Nephron progenitor cell (in vitro differentiated cells): ENCODE measurements around the gene RPS18.

Source experiments
- DNase-seq: peaks from one replicate; pipeline ENCODE4 v3.0.0; 2021
- H3K27ac Mint-ChIP-seq: 2 replicates; pipeline ENCODE4 v1.8.0; 2021; ENCODE audit warnings: mild to moderate bottlenecking, moderate library complexity, mixed read lengths
- H3K27me3 Mint-ChIP-seq: 2 replicates; pipeline ENCODE4 v1.8.0; 2021; ENCODE audit warnings: mild to moderate bottlenecking, low read depth, mixed read lengths; ENCODE audit not compliant: poor library complexity
- H3K36me3 Mint-ChIP-seq: 2 replicates; pipeline ENCODE4 v1.8.0; 2021; ENCODE audit warnings: low read depth, mixed read lengths
- H3K4me1 Mint-ChIP-seq: 2 replicates; pipeline ENCODE4 v1.8.0; 2021; ENCODE audit warnings: mixed read lengths
- H3K4me3 Mint-ChIP-seq: 2 replicates; pipeline ENCODE4 v1.8.0; 2021; ENCODE audit warnings: mild to moderate bottlenecking, moderate library complexity, mixed read lengths
- H3K9me3 Mint-ChIP-seq: 2 replicates; pipeline ENCODE4 v1.8.0; 2021; ENCODE audit warnings: mild to moderate bottlenecking, moderate library complexity, mixed read lengths
- CTCF ChIP-seq: fragments of 200-600 bp; sonication (generic); IDR thresholded peaks from 2 replicates; pipeline ENCODE4 v1.5.0; 2021; ENCODE audit warnings: antibody characterized with exemption

The RPS18 gene

DNA sequence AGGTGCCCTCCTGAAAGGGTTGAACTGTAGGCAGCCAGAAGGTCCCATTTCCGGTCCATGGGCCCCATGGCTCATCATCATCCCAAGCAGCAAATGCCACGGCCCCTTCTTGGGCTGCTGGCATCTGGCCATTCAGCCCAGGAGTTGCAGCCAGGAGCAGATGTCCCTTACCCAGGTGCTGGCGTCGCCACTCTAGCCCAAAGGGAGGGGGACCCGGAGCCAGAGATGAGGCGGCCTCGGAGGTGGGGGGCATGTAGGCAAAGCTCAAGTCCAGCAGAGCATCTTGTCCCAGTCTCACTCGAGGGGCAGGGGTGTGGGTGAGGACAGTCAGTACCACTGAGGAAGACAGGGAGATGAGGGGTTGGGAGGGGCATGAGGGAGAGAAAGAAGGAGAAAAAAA lies 33.2 kb downstream of the RPS18 start:
- Mint-ChIP-seq H3K36me3 (no peaks in the 10 kb centered on the region), H3K9me3 (no peaks in the 10 kb centered on the region), H3K27ac (no peak overlapping the region), H3K4me1 (peaks cover 14% of the 10 kb centered on the region), H3K27me3 (peaks cover 7% of the 10 kb centered on the region), H3K4me3 (no peak overlapping the region)
- DNase-seq, result no peak
- TF ChIP-seq CTCF, result no peak

DNA sequence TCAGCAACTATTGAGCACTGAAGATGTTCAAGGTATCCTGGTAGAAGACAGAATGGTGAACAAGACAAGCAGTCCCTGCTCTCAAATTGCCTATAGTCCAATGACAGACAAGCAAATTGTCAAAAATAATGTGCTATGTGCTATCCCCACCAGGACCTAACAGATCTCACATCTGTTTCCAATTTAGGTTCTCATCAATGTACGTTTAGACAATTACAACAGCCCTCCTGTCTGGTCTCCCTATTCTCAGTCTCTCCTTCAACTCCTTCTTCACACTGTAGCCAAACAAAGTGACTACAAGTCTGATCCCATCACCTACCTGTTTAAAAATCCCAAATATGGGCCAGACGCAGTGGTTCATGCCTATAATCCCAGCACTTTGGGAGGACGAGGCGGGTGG lies 34.5 kb downstream of the RPS18 start:
- no peak for DNase-seq
- H3K4me1 Mint-ChIP-seq, result peaks cover 5% of the 10 kb centered on the region
- peak overlapping the region; percentile 33 for H3K27ac Mint-ChIP-seq
- no peak for TF ChIP-seq CTCF
- peaks cover 20% of the 10 kb centered on the region for H3K27me3 Mint-ChIP-seq
- H3K9me3 Mint-ChIP-seq, result no peaks in the 10 kb centered on the region
- no peaks in the 10 kb centered on the region for H3K36me3 Mint-ChIP-seq
- no peak overlapping the region for H3K4me3 Mint-ChIP-seq

DNA sequence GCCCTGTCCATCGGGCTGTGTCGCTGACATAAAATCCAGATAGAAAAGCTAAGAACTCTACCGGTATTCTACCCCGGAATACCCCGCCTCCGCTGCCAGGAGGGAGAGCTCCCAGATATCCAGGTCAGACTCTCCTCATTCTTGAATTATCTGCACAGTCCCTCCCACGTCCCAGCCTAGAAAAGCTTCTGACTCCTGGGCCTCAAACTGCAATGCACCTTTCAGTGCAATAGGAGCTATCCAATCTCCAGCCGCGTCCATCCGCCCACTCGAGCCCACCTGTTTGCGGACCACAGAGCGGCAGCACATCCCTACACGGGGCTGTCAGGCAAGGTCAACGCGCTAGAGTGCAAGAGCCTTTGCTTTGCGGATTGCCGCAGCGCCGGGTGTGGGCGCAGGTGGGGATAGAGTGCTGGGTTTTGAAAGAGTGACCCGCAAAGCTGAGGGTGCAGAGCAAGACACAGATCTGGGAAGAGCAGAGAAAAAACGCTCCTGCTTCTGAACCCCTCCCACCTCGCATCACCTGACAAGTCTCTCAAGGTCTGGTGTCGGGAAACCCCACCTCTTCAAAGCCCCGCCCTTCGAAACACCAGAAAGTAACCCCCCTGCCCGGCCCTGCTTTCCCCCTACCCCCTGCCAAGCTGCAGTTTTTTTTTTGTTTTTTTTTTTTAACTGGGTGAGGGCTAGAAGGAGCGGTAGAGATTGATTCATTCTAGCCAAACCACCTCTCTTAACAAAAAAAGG lies 40.7 kb downstream of the RPS18 start:
- no peaks in the 10 kb centered on the region for H3K36me3 Mint-ChIP-seq
- no peak for TF ChIP-seq CTCF

GRCh38 chr6:33313105-33313708 lies 41.3 kb downstream of the RPS18 start:
- peak; percentile 44 for DNase-seq
- H3K27me3 Mint-ChIP-seq, result peaks cover 55% of the 10 kb centered on the region
- no peak for TF ChIP-seq CTCF
- H3K4me3 Mint-ChIP-seq, result peak overlapping the region; percentile 90
- peaks cover 62% of the 10 kb centered on the region for H3K4me1 Mint-ChIP-seq
- peak overlapping the region; percentile 73 for H3K27ac Mint-ChIP-seq
- peaks cover 2% of the 10 kb centered on the region for H3K36me3 Mint-ChIP-seq
- no peaks in the 10 kb centered on the region for H3K9me3 Mint-ChIP-seq

More for the DNA sequence above, 40.7 kb downstream of the RPS18 start:
- H3K27me3 Mint-ChIP-seq, result peaks cover 52% of the 10 kb centered on the region
- no peak overlapping the region for H3K27ac Mint-ChIP-seq
- H3K4me3 Mint-ChIP-seq, result peak overlapping the region; percentile 90
- H3K4me1 Mint-ChIP-seq, result peaks cover 57% of the 10 kb centered on the region
- DNase-seq, result peak; percentile 49
- H3K9me3 Mint-ChIP-seq, result no peaks in the 10 kb centered on the region

GRCh38 chr6:33313709-33314514 lies 42.0 kb downstream of the RPS18 start, which contains the start of gene TAPBP:
Gene TAPBP (minus strand): TSS chr6:33314078. CDS start chr6:33314041, 37 bp downstream.
- TF ChIP-seq CTCF, result no peak
- Mint-ChIP-seq H3K4me3 (peak within 1 kb of the TSS; percentile 90), H3K9me3 (no peaks in the 10 kb centered on the region), H3K4me1 (peaks cover 69% of the 10 kb centered on the region), H3K36me3 (peaks cover 9% of the 10 kb centered on the region), H3K27me3 (peaks cover 55% of the 10 kb centered on the region), H3K27ac (peak within 1 kb of the TSS; percentile 73)
- DNase-seq, result peak; percentile 51
